K562 (cell line): Measurements from ENCODE around the gene GLRA3. TPM values are rescaled to one million over a fixed set of nuclear protein-coding genes. Genes with fewer than 3 reads are reported as not detected.
A peak's percentile ranks its signal among the peaks of the same experiment; 100 is the strongest.

ENCODE experiments used
- ASH1L ChIP-seq: fragments of 450-650 bp; IDR thresholded peaks from 2 replicates; pipeline ENCODE4 v1.6.1; 2018; ENCODE audit warnings: borderline replicate concordance, mild to moderate bottlenecking, low read depth; ENCODE audit not compliant: partially characterized antibody
- BMI1 ChIP-seq: fragments of 150-350 bp; IDR thresholded peaks from 2 replicates; pipeline ENCODE4 v1.6.1; 2014; ENCODE audit warnings: low read length
- CBFB ChIP-seq: sonication (generic); formaldehyde crosslinking; IDR thresholded peaks from 2 replicates; pipeline ENCODE4 v1.4.0; 2020; ENCODE audit warnings: mild to moderate bottlenecking, missing genetic modification reagents
- CEBPG ChIP-seq, 3 experiments: fragments of 200-800 bp in 1 of 3; sonication (Bioruptor generic) in 1 of 3; sonication (generic) in 1 of 3; formaldehyde crosslinking in 1 of 3; IDR thresholded peaks in 2 of 3; conservative IDR thresholded peaks in 1 of 3; 2 replicates each; pipeline versions ENCODE4 v1.6.1 to v1.8.0; 2016 to 2022; ENCODE audit warnings: missing compliant biosample characterization in 2 of 3, missing genetic modification characterization in 2 of 3, mild to moderate bottlenecking in 1 of 3, missing genetic modification reagents in 1 of 3
- FOXA3 ChIP-seq, 2 experiments: fragments of 450-650 bp in 1 of 2; sonication (generic) in 1 of 2; formaldehyde crosslinking; IDR thresholded peaks in 1 of 2; conservative IDR thresholded peaks in 1 of 2; 2 replicates each; pipeline versions ENCODE4 v1.4.0 to v1.8.0; 2020 to 2022; ENCODE audit warnings: mild to moderate bottlenecking in 2 of 2, missing genetic modification reagents in 1 of 2
- MECOM ChIP-seq: fragments of 250-450 bp; sonication (Bioruptor Pico); IDR thresholded peaks from 2 replicates; pipeline ENCODE4 v1.8.0; 2022; ENCODE audit warnings: inconsistent platforms
- PCBP1 ChIP-seq: fragments of 200-400 bp; formaldehyde crosslinking; IDR thresholded peaks from 2 replicates; pipeline ENCODE4 v1.6.1; 2018; ENCODE audit warnings: mild to moderate bottlenecking, low read depth, low read length; ENCODE audit not compliant: poor library complexity, severe bottlenecking
- PCBP2 ChIP-seq: fragments of 200-400 bp; formaldehyde crosslinking; IDR thresholded peaks from 2 replicates; pipeline ENCODE4 v1.6.1; 2018; ENCODE audit warnings: low read length, low read depth, mild to moderate bottlenecking, moderate library complexity; ENCODE audit not compliant: poor library complexity, severe bottlenecking
- SUPT5H ChIP-seq: fragments of 450-650 bp; IDR thresholded peaks from 2 replicates; pipeline ENCODE4 v1.6.1; 2016
- TCF3 ChIP-seq: sonication (generic); formaldehyde crosslinking; IDR thresholded peaks from 2 replicates; pipeline ENCODE4 v1.4.0; 2020; ENCODE audit warnings: mild to moderate bottlenecking, missing genetic modification reagents
- TCF7L2 ChIP-seq: fragments of 150-350 bp; IDR thresholded peaks from 2 replicates; pipeline ENCODE4 v1.6.1; 2016; ENCODE audit warnings: low read depth, mild to moderate bottlenecking, low read length, moderate library complexity
- TEAD4 ChIP-seq, 2 experiments: sonication (generic) in 1 of 2; formaldehyde crosslinking in 1 of 2; IDR thresholded peaks; 2 replicates each; pipeline versions ENCODE4 v1.6.1 to v1.8.0; 2012 to 2022; ENCODE audit warnings: borderline replicate concordance in 1 of 2, inconsistent platforms in 1 of 2, low read length in 1 of 2, mild to moderate bottlenecking in 1 of 2, missing genetic modification reagents in 1 of 2
- TSHZ1 ChIP-seq: fragments of 250-450 bp; sonication (Bioruptor Pico); IDR thresholded peaks from 2 replicates; pipeline ENCODE4 v1.4.0; 2020; ENCODE audit warnings: mild to moderate bottlenecking, moderate library complexity
- ZNF263 ChIP-seq: sonication (generic); formaldehyde crosslinking; IDR thresholded peaks from 2 replicates; pipeline ENCODE4 v1.8.0; 2022; ENCODE audit warnings: mild to moderate bottlenecking, missing genetic modification reagents, borderline replicate concordance
- ZNF347 ChIP-seq: fragments of 450-650 bp; formaldehyde crosslinking; IDR thresholded peaks from 2 replicates; pipeline ENCODE4 v1.4.0; 2020; ENCODE audit warnings: low read depth, mild to moderate bottlenecking, moderate library complexity
- ZNF79 ChIP-seq: fragments of 250-450 bp; sonication (Bioruptor Pico); IDR thresholded peaks from 2 replicates; pipeline ENCODE4 v1.4.0; 2020; ENCODE audit warnings: low read depth, mild to moderate bottlenecking, moderate library complexity
- polyA plus RNA-seq, 8 experiments: library from polyadenylated mRNA; depleted of rRNA in 4 of 8; stranded (reverse) in 5 of 8; unstranded in 3 of 8; fragments of >200 nt; fragmentation: Nextera tagmentation in 2 of 8; fragmentation: Illumina TruSeq in 1 of 8; extraction: Ambion mirVana in 2 of 8; extraction: Trizol in 1 of 8; gene quantifications; 2 replicates each; pipeline versions ENCODE4 v1.2.1 to v1.2.3, GENCODE V29; 2011 to 2014; ENCODE audit warnings: inconsistent platforms in 1 of 8, missing spikeins in 1 of 8
- total RNA-seq, 7 experiments: library from RNA; depleted of rRNA in 6 of 7; stranded (reverse); fragments of >200 nt in 6 of 7; fragmentation: Illumina TruSeq in 2 of 7; extraction: Trizol in 2 of 7; gene quantifications; 2 replicates each; pipeline versions ENCODE4 v1.2.1 to v1.2.3, GENCODE V29; 2011 to 2021; ENCODE audit warnings: low replicate concordance in 1 of 7
- TF ChIP-seq, protein P1 (sequence below): fragments of 450-650 bp; IDR thresholded peaks from 2 replicates; pipeline ENCODE4 v1.6.1; 2018; ENCODE audit not compliant: partially characterized antibody
- TF ChIP-seq, protein P2 (sequence below): fragments of 450-650 bp; conservative IDR thresholded peaks from 2 replicates; pipeline ENCODE4 v1.6.1; 2016; ENCODE audit warnings: missing genetic modification characterization, low read depth, mild to moderate bottlenecking, control low read depth, missing compliant biosample characterization

GLRA3 gene
- total and polyA plus RNA-seq, 9 of the 15 experiments (the other 6 are each of a cell fraction or from before 2014, with no cell fraction given) = 0.06 to 0.14 (median 0.08) TPM; not detected in 2

DNA sequence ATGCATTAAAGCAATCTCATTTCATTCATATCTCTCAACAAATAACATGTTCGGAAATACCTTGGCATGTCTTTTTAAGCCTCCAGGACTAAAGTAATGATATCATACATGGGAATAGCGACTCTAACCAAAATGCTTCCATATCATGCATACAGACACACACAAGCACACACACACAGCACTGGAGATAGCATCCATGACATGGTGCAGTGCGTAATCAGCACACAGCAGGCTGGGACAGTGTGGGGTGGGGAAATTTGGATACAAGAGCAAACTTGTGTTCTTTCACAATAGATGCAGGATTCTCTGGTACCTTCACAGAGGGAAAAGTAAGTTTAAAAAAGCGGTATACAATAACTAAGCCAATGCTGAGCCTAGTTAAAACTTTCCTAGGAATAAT is 174.4 kb downstream of the GLRA3 start (continued):
- TF ChIP-seq, protein P1, sequence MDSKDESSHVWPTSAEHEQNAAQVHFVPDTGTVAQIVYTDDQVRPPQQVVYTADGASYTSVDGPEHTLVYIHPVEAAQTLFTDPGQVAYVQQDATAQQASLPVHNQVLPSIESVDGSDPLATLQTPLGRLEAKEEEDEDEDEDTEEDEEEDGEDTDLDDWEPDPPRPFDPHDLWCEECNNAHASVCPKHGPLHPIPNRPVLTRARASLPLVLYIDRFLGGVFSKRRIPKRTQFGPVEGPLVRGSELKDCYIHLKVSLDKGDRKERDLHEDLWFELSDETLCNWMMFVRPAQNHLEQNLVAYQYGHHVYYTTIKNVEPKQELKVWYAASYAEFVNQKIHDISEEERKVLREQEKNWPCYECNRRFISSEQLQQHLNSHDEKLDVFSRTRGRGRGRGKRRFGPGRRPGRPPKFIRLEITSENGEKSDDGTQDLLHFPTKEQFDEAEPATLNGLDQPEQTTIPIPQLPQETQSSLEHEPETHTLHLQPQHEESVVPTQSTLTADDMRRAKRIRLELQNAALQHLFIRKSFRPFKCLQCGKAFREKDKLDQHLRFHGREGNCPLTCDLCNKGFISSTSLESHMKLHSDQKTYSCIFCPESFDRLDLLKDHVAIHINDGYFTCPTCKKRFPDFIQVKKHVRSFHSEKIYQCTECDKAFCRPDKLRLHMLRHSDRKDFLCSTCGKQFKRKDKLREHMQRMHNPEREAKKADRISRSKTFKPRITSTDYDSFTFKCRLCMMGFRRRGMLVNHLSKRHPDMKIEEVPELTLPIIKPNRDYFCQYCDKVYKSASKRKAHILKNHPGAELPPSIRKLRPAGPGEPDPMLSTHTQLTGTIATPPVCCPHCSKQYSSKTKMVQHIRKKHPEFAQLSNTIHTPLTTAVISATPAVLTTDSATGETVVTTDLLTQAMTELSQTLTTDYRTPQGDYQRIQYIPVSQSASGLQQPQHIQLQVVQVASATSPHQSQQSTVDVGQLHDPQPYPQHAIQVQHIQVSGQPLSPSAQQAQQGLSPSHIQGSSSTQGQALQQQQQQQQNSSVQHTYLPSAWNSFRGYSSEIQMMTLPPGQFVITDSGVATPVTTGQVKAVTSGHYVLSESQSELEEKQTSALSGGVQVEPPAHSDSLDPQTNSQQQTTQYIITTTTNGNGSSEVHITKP = no peak
- no peak for TF ChIP-seq PCBP2
- no peak for TF ChIP-seq TCF7L2
- no peak for TF ChIP-seq PCBP1
- no peak for TF ChIP-seq TSHZ1 (CRISPR knock-in tag)
- TF ChIP-seq ZNF263 = no peak
- no peak for TF ChIP-seq FOXA3 (CRISPR knock-in tag; conservative IDR thresholded peaks at IDR 0.05 in 1 of 2, IDR thresholded peaks at IDR 0.05 in 1 of 2)
- TF ChIP-seq CBFB (CRISPR knock-in tag) = no peak
- TF ChIP-seq MECOM (CRISPR knock-in tag) = no peak
- peak; percentile 87 for TF ChIP-seq TEAD4 (IDR thresholded peaks at IDR 0.05; ENCODE audit: low read length)
- TF ChIP-seq TEAD4 (CRISPR knock-in tag; IDR thresholded peaks at IDR 0.05; ENCODE audit: borderline replicate concordance) = no peak
- no peak for TF ChIP-seq BMI1
- TF ChIP-seq SUPT5H = no peak
- TF ChIP-seq CEBPG (CRISPR knock-in tag; IDR thresholded peaks at IDR 0.05) = no peak
- no peak for TF ChIP-seq CEBPG (tag; conservative IDR thresholded peaks at IDR 0.05 in 1 of 2, IDR thresholded peaks at IDR 0.05 in 1 of 2)
- TF ChIP-seq ASH1L = no peak
- no peak for TF ChIP-seq ZNF79 (CRISPR knock-in tag)
- peak; percentile 62 for TF ChIP-seq TCF3 (CRISPR knock-in tag)
- TF ChIP-seq, protein P2, sequence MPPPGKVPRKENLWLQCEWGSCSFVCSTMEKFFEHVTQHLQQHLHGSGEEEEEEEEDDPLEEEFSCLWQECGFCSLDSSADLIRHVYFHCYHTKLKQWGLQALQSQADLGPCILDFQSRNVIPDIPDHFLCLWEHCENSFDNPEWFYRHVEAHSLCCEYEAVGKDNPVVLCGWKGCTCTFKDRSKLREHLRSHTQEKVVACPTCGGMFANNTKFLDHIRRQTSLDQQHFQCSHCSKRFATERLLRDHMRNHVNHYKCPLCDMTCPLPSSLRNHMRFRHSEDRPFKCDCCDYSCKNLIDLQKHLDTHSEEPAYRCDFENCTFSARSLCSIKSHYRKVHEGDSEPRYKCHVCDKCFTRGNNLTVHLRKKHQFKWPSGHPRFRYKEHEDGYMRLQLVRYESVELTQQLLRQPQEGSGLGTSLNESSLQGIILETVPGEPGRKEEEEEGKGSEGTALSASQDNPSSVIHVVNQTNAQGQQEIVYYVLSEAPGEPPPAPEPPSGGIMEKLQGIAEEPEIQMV (tag) = no peak
- no peak for TF ChIP-seq ZNF347
